COLO668 (cell line): ENCODE data around the gene EXPH5.

ENCODE experiments used
- DNase-seq: peaks from one replicate; lab custom pipeline; 2025; ENCODE audit not compliant: unreplicated experiment; lab: John Stamatoyannopoulos, UW

Gene EXPH5

GRCh38 chr11:108568195-108568858, 25.2 kb downstream of the EXPH5 start:
- DNase-seq: no peak

DNA sequence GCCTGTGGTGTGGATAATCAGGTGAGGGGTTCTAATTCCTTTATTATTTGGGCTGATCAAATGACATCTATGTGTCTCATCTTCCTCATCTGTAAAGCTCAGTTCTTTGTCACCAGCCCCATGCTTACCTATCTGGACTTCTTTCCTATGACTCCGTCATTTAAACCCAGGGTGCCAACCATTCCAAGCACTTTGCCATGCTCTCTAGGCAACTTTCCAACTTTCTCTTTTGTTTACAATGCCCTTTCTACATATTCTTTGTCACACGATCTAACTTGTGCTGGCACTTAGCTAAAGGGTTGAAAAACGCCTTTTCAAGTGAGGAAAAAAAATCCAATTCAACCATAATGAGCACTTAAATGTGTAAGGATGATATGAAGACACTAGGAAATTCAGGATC, 27.9 kb downstream of the EXPH5 start:
- no peak for DNase-seq

- no peak for DNase-seq
These were observed 30.6 kb downstream of the EXPH5 start for GRCh38 chr11:108562746-108563581.

- no peak for DNase-seq
These were observed 32.0 kb downstream of the EXPH5 start for GRCh38 chr11:108561535-108561991.

DNA sequence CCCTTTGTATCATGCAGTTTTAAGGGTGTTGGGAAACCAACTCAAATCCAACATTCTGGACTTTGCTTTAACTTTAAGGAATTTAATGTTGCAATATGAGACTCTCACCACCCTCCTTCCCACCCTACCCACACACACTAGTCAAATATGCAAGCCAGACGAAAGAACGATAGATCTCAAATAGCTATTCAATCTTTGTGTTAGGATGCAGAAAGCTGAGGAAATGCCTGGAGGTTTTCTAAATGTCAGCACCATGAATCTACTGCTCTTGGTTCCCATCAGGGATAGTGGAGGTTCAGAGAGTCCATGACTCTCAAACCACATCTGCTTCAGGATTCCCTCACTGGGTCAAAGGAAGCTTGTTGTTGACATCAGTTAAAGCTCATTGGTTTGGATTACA, 33.7 kb downstream of the EXPH5 start:
- no peak for DNase-seq

GRCh38 chr11:108559340-108559739, 34.2 kb downstream of the EXPH5 start:
- no peak for DNase-seq

DNA sequence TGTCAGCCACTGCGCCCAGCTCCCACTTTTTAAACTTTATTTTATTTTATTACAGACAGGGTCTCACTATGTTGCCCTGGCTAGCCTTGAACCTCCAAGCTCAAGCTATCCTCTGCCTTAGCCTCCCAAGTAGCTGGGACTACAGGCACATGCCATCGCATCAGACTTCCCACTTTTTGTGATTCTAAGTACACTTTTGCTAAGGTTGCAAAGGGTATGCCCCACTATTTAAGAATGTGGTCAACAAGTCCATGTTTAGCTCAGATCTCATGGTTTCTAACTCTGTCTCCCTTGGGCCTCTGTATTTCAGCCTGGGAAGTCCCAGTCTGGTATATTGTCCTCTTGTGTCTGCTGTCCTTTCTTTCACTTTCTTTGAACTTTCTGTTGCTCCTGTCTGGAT, 35.3 kb downstream of the EXPH5 start:
- DNase-seq: no peak

GRCh38 chr11:108556019-108556418, 37.5 kb downstream of the EXPH5 start:
- DNase-seq: no peak

DNA sequence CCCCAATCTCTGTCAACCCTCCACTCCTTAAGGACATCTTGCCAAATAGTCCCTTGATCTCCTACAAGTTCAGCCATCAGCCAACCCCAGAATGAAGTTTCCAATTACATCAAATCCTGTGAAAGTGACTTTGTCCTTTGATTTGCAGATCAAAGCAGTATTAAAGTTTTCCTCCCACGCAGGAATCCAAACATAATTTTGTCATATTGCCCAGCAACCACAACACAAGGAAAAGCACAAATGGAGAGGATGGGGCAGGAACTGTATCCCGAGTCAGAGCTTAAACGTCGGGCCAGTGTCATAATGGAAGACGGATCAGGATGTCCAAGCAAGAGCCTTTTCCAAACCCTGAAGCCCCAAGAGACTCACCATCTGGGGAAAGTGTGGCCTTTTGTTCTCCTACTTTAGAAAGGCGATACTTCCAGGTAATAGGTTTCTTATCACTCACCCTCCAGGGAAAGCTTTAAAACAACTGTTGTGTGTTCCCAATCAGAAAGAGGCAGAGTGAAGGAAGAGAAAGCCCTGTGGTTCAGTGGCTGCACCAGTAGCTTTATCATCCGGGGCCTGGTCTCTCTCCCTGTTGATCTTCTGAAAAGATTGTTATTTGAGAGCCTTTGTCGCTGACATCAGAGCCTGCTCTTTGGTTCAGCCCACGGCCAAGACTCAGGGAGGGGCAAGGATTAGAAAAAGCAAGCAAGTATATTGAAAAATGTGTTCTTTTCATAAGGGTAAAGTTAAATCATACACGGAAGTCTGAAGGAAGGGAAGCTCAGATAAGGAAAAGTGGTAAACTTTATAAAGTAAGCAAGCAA, 41.7 kb downstream of the EXPH5 start:
- DNase-seq: no peak

DNA sequence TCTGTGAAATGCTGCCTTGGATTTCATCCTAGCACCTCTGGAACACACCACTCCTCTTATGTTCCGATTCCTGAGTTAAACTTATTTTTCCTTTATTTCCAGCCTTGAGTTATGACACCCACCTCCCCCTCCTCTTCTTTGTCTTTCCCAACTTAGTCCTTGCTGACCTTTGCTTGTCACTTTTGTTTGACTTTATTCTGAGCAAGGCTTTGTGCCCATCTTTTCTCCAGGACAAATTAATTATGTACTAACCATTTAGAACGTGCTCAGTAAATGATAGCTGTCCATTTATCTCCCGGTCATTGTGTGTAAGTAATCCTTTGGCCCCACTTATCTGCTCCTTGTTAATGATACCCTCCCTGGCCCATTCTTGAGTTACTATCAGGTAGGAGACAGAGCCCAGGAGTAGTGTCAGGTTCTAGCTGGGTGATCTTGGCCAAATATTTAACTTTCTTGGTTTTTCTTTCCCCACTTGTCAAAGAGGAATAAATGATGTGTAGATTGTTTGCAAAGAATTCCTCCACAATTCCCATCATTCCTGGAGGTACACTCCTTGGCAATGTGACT, 44.2 kb downstream of the EXPH5 start:
- DNase-seq: no peak

DNA sequence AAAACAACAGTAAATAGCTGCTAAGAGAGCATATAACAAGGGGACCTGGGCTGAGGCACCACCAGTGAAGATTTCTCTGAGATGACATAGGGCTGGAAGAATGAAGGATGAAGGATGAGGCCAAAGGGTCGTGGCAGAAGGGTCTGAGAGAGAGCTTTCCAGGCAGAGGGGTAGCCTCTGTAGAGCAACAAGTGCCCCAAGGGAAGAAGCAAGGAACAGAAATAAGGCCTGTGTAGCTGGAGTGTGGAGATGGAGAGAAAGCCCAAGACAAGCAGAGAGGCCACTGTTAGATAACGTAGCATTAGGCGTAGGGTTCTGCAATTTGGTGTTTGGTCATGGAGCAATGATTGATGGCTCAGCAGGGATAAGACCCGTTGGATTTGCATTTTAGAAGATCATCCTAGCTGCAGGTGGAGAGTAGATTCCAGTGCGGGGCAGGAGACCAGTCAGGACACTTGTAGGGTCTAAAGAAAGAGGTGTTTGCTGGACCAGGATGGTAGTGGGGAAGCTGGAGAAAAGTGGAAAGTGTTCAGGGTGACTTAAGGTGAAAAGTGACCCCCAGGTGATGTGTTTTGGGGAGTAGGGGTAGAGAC, 47.6 kb downstream of the EXPH5 start:
- DNase-seq: no peak

- DNase-seq: no peak
These were observed 50.1 kb downstream of the EXPH5 start for GRCh38 chr11:108543316-108543964.

GRCh38 chr11:108541531-108541930, 52.0 kb downstream of the EXPH5 start:
- no peak for DNase-seq

- DNase-seq: no peak
These were observed 55.1 kb downstream of the EXPH5 start for GRCh38 chr11:108538502-108538901.

GRCh38 chr11:108538022-108538424, 55.5 kb downstream of the EXPH5 start:
- DNase-seq: no peak

- DNase-seq: no peak
These were observed 56.8 kb downstream of the EXPH5 start for GRCh38 chr11:108536783-108537182.

- no peak for DNase-seq
These were observed 58.1 kb downstream of the EXPH5 start for GRCh38 chr11:108535384-108535955.

DNA sequence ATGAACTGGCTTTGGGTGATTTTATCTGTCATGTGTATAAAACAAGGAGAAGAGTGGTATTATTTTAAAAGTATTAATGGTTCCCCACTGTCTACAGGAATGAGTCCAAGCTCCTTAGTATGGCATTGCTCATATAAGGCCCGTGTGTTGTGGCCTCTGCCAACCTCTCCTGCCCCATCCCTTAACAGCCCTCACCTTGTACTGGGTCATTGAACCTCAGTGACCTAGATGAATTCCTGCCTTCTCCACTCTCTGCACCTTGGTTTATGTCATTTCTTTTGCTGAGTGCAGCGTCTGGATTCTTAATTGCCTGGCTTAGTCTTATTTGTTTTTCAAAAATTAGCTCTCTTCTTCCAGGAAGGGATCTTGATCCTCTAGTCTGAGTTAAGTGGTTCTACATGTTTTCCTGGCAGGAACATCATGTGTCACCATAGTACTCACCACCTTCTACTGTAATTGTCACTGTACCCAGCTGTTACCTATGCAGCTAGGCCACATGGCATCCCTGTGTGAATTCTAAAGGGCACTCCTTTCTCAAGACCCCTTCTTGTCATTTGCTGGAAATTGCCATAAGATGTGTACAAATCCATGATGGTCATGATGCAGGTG, 59.2 kb downstream of the EXPH5 start:
- DNase-seq: no peak

- no peak for DNase-seq
These were observed 63.1 kb downstream of the EXPH5 start for GRCh38 chr11:108530426-108530825.

DNA sequence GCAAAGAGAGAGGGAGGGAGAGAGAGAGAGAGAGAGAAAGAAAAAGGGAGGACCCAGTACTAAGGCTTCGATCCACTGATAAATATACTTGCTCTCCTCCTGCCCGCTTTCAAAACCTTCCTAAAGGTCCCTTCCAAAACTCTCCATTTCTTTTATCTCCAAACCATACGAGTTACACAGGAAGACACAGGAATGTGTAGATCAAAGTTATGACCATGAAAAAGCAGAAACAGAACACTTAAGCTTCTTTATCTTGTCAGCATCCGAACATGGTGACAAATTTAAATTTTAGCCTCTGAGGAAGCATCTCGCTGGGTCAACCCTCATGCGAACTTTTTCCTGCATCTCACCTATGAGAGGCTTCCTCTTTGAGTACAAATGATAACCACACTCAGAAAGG, 66.2 kb downstream of the EXPH5 start:
- DNase-seq: no peak
